Posterior vena cava (tissue), 2 donors: ENCODE results near the gene NUDT16L1. TPM values are rescaled to one million over a fixed set of nuclear protein-coding genes. Genes with fewer than 3 reads are reported as not detected.

Experiments used
- DNase-seq: peaks from one replicate; pipeline ENCODE4 v3.0.0-alpha.2; 2020; ENCODE audit warnings: low spot score
- intact Hi-C, 2 donors: fragments of 100-400 bp; cut with DNase I; formaldehyde crosslinking; loops; one replicate each; pipeline versions ENCODE4 v1.14.1 to v1.14.2; 2022 to 2023
- total RNA-seq, 2 donors: library from RNA; stranded (reverse); fragmentation: NEBNext Ultra II Directional; extraction: Animal tissue kit (Norgen Biotek cat#: 25700); gene quantifications; one replicate each; pipeline ENCODE4 v1.2.1, GENCODE V29; 2021
- donor health status: DM: yes; HTN: yes; CAD: no.
- donor health status: DM: yes; HTN: yes; CAD: no.

Gene NUDT16L1
- total RNA-seq, 2 donors from 2014 or later, result 10.7 to 14.2 TPM

DNA sequence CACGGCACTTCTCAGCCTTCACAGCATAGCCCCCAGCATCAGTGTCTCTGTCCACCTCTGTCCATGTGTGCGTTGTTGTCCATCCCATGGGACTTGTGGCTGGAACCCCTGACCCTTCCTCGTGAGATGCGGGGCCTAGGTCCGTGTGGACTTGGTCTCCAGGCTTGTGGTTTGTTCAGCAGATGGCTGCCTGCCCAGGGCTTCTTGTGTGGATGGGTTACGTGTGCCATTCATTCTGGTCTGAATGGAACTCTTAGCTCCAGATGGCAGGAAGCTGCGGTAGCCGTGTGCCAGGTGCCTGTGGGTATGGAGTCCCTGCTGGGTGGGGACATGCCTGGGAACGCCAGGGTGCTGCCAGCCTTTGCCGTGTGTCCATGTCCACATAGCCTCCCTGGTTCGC is 31.7 kb upstream of the NUDT16L1 start:
- intact Hi-C loops, result no loop called here
- no peak for DNase-seq

DNA sequence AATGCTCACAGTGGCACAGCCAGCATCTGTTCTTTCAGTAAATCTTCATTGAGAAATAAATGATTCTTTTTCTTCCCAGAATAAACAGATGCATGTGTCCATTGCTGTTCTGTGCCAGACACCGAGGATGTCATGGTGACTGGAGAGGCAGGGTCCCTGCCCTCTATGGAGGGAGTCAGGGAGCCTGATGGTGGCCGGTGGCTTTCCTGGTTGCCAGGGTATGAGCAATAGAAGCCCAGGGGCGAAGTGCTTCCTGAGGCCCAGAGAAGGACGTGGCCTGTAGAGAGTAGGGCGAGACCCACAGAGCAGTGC is 29.9 kb upstream of the NUDT16L1 start:
- no peak for DNase-seq
- intact Hi-C loops, result no loop called here

DNA sequence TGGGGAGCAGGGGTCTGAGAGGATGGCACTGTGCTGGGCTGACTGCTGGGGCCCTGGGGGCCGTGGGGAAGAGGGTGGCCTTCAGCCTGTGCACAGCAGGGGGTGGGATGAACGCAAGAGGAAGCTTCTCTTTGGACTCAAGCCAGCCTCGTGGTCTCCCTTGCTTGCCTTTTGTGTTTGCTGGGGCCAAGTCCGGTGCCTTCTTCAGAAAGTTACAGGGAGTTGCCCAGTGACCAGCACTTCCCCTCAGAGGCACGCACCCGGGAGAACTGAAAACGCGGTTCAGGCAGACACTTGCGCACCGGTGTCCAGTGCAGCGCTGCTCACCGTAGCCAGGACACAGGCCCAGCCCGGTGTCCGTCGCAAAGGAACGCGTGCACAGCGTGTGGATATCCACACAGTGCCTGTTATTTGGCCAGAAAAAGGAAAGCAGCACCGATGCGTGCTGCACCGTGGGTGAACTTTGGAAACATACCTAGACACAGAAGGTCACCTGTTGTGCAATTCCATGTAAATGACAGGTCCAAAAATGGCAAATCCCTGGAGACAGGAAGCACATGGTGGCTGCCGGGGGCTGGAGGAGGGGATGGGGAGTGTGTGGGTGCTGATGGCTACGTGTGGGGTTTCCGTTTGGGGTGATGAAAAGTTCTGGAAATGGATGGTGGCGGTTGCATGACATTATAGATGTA is 29.4 kb upstream of the NUDT16L1 start:
- no peak for DNase-seq
- intact Hi-C loops, result no loop called here

DNA sequence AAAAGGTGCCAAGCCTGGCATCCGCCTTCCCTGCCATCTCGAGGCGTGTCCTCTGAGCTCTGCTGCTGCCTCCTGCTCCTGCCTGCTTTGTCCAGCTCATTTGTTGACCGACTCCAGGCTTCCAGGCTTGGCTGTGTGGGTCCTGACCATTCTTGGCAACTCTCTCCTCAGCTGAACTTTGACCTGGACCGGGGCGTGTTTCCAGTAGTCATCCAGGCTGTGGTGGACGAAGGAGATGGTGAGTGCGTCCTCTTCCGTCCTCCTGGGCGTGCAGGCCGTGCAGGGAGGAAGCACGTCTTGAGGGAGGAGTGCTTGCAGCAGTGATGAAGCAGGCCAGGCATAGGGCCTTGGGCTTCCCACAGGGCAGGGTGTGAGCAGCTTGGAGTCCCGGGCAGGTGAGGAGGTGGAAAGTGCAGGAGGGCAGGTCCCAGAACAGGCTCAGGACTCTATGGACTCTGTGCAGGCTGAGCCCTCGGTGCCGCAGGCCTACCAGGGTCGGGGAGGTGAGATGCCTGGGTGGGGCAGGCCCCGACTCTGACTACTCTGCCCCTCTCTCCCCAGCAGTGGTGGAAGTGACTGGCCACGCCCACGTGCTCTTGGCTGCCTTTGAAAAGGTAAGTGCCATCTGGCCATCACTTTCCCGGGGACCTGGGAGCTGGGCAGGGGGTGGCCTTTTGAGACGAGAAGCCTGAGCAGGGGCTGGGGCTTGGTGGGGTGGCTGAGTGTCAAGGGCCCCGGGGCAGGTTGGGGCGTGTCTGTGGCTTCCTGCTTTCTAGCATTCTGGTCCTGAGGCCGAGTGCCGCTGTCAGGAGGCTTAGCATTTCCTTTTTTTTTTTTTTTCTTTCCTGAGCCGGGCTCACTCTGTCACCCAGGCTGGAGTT is 28.6 kb upstream of the NUDT16L1 start:
- DNase-seq, result peak; percentile 91
- intact Hi-C loops, result no loop called here

DNA sequence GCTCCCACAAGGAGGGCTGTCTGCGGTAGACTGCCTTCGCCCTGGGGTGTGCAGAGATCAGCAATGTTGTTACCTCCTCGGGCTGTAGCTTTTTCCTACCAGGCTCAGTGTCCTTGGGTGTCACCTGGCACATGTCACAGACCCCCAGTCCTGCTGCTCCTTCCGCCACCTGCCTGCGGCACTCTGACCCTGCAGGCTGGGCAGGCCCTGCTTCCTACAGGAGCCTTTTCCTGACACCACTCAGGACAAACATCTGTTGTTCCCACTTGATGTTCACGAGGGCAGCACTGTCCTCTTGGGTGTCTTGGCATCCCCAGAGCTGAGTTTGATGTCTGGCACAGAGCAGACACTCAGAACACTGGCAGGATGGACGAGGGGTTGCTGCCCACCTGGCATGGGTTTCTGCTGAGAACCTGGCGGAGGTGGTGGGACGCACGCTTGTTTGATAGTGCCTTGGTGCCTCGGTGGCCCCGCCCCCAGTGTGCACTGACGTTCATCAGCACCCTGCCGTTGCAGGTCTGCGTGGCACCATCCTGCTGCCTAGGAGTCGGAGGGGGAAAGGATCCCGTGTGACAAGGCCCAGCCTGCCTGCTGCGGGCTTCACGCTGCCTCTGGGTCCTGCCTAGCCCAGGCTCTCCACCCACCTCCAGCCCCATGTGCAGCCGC is 26.7 kb upstream of the NUDT16L1 start:
- intact Hi-C loops, result no loop called here

DNA sequence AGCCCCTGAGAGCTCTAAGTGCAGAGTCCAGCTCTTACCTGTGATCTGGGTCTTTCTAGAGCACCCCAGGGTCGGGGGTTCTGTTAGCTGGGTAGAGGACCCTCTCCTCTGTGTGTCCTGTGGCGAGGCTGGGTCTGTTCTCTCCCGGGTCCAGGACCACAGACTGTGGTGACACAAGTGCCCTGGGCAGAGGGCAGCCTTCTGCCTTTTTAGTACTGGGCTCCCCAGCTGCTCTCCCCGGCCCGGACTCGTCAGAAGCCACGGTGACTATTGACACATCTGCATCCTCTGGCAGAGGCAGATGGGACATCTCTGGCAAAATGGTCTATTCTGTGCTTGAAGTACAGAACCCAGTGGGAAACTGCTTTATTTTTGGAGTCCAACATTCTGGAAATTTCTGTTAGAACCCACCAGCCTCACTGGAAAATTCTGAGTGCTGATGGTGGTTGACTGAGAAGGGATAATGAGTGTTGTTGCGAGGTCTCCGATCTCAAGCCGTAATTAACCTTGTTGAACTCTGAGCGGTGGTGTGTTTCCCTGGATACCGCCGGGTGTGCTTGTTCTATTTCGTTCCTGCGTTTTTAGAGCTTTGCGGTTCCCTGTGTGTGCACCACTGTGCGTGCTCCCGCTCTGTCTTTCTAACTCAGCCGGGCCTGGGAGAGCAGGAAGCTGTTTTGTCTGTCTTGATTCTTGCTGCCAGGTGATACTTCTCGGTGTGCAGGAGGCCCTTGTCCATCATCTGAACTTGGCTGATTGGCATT is 26.0 kb upstream of the NUDT16L1 start:
- DNase-seq, result no peak
- intact Hi-C loops, result no loop called here

More for the DNA sequence above, 26.7 kb upstream of the NUDT16L1 start:
- DNase-seq, result no peak

DNA sequence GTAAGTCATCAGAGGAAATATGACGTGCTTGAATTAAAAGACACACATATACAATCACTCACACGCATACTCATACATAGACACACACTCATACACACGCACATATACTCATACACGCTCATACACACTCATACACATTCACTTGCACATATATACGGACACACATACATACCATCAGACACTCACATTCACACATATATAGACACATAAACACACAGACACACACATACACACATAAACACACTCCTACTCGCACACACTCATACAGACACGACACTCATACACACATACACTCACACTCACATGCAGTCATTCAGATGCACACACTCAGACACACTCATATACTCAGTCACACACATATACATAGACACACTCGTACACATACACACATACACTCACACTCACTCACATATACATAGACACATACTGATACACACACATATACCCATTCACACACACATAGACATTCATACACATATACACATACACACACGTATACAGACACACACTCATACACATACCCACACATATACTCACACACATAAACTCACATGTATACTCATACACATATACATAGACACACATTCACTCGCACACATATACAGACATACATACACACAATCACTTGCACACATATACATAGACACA is 24.9 kb upstream of the NUDT16L1 start:
- no peak for DNase-seq
- intact Hi-C loops, result no loop called here

DNA sequence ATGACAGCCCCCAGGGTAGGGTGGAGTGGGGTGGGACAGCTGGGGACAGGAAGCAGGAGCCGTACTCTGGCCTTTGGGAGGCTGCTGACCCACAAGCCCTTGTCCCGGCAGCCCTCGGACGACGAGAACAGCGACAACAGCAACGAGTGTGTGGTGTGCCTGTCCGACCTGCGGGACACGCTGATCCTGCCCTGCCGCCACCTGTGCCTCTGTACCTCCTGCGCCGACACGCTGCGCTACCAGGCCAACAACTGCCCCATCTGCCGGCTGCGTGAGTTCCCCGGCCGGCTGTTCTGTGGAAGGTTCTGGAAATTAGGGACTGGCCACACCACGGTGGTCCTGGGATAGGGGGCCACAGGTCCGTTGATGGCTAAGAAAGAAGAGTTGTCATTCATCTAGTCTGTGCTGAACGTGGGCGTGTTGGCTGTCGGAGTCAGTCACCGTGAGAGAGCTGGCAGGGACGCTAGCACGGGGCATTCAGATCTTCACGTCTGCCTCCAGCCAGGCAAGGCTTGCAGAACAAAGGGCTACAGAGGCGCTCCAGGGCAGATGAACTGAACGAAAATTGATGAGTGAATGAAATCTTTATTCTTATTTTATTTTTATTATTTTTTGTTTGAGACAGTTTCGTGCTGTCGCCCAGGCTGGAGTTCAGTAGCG is 19.8 kb upstream of the NUDT16L1 start:
- intact Hi-C loops, result no loop called here
- no peak for DNase-seq

DNA sequence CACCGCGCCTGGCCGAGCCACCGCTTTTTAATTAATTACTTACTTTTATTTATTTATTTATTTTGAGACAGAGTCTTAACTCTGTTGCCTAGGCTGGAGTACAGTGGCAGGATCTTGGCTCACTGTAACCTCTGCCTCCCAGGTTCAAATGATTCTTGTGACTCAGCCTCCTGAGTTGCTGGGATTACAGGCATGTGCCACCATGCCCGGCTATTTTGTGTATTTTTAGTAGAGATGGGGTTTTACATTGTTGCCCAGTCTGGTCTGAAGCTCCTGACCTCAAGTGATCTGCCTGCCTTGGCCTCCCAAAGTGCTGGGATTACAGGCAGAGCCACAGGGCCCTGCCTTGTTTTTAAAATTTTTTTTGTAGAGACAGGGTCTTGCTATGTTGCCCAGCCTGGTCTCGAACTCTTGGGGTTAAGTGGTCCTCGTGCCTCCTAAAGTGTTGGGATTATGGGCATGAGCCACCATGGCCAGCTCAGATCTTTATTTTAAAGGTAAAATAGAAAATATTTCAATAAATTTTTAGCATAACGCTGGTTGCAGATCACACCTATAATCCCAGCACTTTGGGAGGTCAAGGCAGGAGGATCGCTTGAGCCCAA is 18.3 kb upstream of the NUDT16L1 start:
- intact Hi-C loops, result no loop called here
- DNase-seq, result no peak

DNA sequence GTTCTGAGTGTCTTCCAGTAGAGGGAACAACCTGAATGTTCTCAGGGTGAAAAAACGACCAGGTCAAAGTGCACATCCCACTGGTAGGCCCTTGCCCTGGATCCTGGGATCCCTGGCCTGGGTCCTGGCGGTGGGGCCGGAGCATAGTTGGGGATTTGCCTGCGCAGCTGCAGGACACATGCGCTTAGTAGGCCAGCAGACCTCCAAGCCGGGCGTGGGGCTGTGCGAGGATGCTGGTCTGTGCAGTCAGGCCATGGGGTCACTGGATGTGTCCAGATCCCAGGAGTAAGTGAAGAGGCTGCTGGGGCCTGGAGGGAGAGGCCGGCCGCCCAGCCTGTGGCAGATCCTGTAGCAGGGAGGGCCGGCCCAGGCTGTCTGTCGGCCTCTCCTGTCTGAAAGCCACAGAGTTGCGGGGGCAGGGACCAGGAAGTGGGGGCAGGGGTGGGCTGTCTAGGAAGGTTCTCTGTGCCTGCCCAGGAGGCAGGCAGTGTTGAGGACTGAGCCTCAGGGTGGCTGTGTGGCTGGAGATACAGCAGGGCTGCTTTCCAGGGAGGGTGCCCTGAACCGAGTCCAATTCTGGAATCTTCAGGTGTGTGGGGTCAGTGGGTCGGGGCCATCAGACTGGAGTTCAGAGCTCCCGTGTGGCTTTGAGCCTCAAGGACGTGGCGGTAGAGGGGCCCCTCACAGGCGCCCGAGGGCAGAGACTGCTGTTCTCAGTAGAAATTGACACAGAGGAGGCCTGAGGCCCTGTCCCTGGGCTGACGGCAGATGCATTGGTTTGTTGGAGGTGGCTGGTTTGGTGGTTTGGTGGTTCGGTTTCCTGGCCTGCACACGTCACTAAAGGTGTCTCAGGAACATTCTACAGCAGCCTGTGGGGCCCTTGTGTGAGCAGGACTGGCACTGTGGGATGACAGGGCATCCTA is 17.2 kb upstream of the NUDT16L1 start:
- intact Hi-C loops, result no loop called here
- DNase-seq, result no peak

DNA sequence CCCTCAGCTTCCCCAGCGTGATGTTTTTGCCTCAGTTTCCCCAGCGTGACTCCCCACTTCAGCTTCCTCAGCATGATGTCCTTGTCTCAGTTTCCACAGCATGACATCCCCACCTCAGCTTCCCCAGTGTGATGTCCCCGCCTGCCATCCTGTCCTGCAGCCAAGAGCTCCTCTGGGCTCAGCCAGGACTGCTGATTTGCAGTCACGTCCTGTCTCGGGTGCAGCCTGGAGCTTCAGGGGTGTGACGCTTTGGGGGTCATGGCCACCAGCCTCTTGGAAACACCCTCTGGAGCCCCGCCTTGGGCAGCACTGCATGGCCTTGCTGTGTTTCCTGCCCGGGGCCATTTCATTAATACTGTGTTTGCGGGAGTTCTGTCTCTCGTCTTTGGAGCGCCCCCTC is 16.5 kb upstream of the NUDT16L1 start:
- no peak for DNase-seq

DNA sequence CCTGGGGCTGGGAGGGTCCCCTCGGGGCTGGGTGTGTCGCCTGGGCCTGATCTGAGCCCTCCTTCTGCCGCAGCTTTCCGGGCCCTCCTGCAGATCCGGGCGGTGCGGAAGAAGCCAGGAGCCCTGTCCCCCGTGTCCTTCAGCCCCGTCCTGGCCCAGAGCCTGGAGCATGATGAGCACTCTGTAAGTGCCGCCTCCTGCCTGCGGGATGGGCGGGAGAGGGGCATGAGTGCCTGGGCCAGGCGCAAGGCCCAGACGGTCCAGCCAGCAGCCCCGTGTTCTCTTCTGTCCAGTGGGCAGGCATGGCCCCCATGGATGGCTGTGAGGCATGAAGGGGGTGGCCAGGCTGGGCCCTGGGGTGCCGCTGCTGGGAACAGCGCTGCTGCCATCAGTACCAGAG is 16.0 kb upstream of the NUDT16L1 start:
- no peak for DNase-seq
- intact Hi-C loops, result no loop called here

More for the DNA sequence above, 16.5 kb upstream of the NUDT16L1 start:
- intact Hi-C loops, result no loop called here

DNA sequence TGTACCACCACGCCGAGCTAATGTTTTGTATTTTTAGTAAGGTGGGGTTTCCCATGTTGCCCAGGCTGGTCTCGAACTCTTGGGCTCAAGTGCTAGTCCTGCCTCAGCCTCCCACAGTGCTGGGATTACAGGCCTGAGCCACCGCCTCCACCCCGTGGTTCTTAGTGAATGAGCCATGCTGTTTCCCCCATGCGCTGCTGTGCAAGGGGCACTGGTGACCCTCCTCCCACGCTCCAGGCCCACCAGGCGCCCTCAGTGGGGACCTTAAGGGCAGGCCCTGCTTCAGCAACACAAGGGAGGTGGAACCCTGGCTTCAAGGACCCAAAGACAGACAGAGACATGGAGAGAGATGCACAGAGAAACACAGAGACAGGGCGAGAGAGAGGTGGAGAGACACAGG is 15.4 kb upstream of the NUDT16L1 start:
- no peak for DNase-seq
- intact Hi-C loops, result no loop called here

DNA sequence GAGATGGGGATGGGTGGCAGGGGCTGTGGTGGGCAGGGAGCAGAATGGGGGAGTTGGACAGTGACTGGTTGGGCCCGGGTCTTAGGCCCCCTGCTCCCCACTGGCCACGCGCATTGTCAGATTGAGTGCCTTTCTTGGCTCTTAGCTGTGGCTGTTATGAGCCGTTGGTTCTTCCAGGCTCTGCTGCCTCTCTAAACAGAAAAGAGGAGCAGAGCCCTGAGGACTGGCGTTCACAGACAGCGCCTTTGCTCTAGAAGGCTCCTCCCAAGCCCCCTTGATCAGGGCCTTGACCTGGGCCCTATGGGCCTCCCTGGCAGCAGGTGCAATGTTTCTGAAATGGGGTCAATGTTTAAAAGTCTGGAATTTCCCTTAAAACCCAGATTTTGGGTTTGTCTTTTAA is 14.8 kb upstream of the NUDT16L1 start:
- DNase-seq, result no peak
- intact Hi-C loops, result no loop called here

DNA sequence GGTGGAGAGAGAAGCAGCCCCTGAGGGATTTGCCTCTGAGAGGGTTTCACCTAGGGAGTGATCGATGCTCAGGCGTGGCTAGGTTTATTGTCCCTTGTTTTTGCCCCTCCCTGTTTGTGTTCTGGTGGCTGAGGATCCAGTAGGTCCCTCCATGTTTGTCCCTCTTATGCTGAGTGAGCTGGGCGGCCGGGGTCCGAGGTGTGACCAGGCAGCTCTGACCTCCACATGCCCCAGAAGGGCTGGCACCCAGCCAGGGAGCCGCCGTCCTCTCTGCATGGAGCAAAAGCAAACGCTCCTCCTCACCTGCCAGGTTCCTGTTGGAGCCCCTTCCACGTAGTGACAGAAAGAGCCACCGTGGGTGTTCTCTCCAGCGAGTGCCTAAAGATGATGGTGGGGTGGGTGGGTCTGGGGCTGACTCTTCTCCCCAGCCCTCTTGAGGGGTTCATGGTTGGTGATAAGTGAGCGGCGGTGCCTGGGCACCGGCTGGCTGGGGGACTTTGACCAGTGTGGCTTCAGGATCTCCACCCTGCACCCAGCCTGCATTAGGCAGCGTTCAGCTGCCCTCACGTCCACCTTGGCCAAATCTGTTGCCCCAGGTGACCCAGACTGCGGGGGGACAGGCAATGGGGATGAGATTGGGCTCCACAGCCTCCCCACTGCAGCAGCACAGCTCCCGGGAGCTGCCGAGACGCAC is 14.1 kb upstream of the NUDT16L1 start:
- intact Hi-C loops, result no loop called here
- DNase-seq, result no peak

DNA sequence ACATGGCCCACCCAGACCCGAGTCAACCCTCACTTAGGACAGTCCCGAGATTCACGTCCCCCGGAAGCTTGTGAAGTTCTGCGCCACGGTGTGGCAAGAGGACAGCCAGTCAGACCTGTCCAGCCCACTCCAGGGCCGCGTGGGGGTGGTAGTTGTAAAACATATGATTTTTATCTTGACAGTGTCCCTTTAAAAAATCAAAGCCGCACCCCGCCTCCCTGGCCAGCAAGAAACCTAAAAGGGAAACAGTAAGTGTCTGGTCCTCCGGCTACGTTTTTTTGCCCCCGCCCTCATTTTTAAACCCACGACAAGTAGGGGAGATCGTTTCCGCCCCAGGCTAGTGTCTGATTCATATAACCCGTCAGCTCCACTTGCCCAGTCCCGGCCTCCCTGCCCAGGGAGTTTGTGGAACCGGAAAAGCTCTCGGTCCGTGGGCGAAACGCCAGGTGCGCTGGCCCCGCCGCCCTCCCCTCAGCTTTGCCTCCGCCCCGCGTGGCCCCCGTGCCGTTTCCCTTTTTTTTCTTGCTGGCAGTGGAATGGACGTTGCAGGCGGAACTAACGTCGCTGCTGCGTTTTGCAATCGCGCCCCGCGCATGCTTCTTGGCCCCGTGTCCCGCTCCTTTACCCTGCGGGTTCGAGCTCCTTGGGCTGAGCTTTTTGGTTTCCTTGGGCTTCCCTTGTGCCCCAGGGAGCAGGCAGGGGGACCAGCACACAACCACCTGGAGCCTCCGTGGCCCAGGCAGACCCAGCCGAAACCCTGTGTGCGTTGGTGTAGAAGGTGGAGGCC is 13.3 kb upstream of the NUDT16L1 start:
- intact Hi-C loops, result no loop called here
- DNase-seq, result peak; percentile 95
